GM21423 (cell line): ENCODE data around the gene HCAR2.
"Not testable (repeated sequence)": the region's sequence is repeated elsewhere in the genome, so short reads cannot be mapped to it uniquely, and the experiment has no call there.

Experiments used
- ATAC-seq: cut with Tn5 transposase; IDR thresholded peaks from one replicate; pipeline ENCODE4 v1.9.1; 2021; ENCODE audit warnings: mild to moderate bottlenecking, moderate library complexity; ENCODE audit not compliant: unreplicated experiment

Gene HCAR2

GRCh38 chr12:122721057-122721545 lies 17.9 kb upstream of the HCAR2 start:
- ATAC-seq: no peak

GRCh38 chr12:122716658-122717057 lies 13.5 kb upstream of the HCAR2 start, which contains the start of gene HCAR3:
Gene HCAR3 (minus strand): TSS chr12:122716811. CDS start chr12:122716737, 74 bp downstream.
- not testable (repeated sequence) for ATAC-seq

- ATAC-seq: not testable (repeated sequence)
These were observed 12.1 kb upstream of the HCAR2 start for GRCh38 chr12:122715211-122715610.

- ATAC-seq: not testable (repeated sequence)
These were observed 10.5 kb upstream of the HCAR2 start for GRCh38 chr12:122713491-122714188.

- not testable (repeated sequence) for ATAC-seq
These were observed 8.1 kb upstream of the HCAR2 start for GRCh38 chr12:122711266-122711665.

- not testable (repeated sequence) for ATAC-seq
These were observed 7.2 kb upstream of the HCAR2 start for GRCh38 chr12:122710341-122710740.

- ATAC-seq: not testable (repeated sequence)
These were observed 6.1 kb upstream of the HCAR2 start for GRCh38 chr12:122709287-122709686.

- ATAC-seq: not testable (repeated sequence)
These were observed 684 bp upstream of the HCAR2 start for GRCh38 chr12:122703841-122704240.

GRCh38 chr12:122701481-122701880 lies 1.7 kb downstream of the HCAR2 start:
- not testable (repeated sequence) for ATAC-seq

- ATAC-seq: not testable (repeated sequence)
These were observed 3.0 kb downstream of the HCAR2 start for GRCh38 chr12:122700038-122700710.

- not testable (repeated sequence) for ATAC-seq
These were observed 6.2 kb downstream of the HCAR2 start for GRCh38 chr12:122696922-122697321.

- no peak for ATAC-seq
These were observed 11.6 kb downstream of the HCAR2 start for GRCh38 chr12:122691566-122691965.

- ATAC-seq: no peak
These were observed 14.9 kb downstream of the HCAR2 start for GRCh38 chr12:122688291-122688690.

GRCh38 chr12:122687086-122687485 lies 16.1 kb downstream of the HCAR2 start:
- ATAC-seq: no peak

- no peak for ATAC-seq
These were observed 16.6 kb downstream of the HCAR2 start for GRCh38 chr12:122686538-122686937.

- ATAC-seq: no peak
These were observed 18.8 kb downstream of the HCAR2 start for GRCh38 chr12:122684297-122684813.

GRCh38 chr12:122681814-122682213 lies 21.3 kb downstream of the HCAR2 start:
- ATAC-seq: no peak

- not testable (repeated sequence) for ATAC-seq
These were observed 22.2 kb downstream of the HCAR2 start for GRCh38 chr12:122680989-122681388.

GRCh38 chr12:122676781-122677180 lies 26.4 kb downstream of the HCAR2 start:
- not testable (repeated sequence) for ATAC-seq

GRCh38 chr12:122676015-122676414 lies 27.1 kb downstream of the HCAR2 start:
- ATAC-seq: not testable (repeated sequence)

GRCh38 chr12:122672515-122672914 lies 30.6 kb downstream of the HCAR2 start:
- ATAC-seq: no peak
